Head of caudate nucleus (tissue), 42 donors: Measurements from ENCODE around the gene MIXL1.
"Not testable (repeated sequence)": the region's sequence is repeated elsewhere in the genome, so short reads cannot be mapped to it uniquely, and the experiment has no call there.

Source experiments
- DNase-seq, 42 donors: peaks; one replicate each; pipeline versions ENCODE4 v3.0.0 to v3.0.0-alpha.2; 2020 to 2021; ENCODE audit warnings: mixed read lengths in 7 of 42
- intact Hi-C: fragments of 100-400 bp; cut with DNase I; formaldehyde crosslinking; loops from one replicate; pipeline ENCODE4 v1.15.0; 2022

Gene MIXL1

DNA sequence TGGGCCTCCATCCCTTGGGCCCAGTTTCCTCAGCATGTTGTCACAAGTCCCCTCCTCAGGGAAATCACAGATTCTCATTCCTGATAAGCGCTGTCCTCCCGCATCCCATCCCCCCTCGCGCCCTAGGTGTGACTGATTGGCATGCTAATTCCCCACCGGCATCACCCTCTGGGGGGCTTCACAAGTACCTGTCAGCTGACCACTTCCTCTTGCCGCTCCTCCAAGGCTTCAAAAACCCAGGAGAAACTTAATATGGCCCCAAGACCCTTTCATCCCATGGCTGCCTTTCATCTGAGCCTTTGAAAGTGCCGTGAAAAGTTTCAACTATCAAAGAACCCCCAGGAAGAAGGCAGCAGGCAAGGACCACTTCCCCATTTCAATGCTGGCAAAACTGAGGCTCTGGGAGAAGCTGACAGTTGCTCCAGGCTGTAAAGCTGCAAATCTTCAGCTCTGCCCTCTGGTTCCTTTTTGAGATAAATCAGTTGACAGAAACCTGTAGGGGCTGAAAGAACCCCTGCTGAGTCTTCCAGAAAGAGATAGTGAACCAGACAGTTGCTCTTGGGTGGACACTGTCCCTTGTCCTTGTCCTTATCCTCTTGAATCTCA is 12.8 kb upstream of the MIXL1 start:
- intact Hi-C loops, result no loop called here
- no peak for DNase-seq

DNA sequence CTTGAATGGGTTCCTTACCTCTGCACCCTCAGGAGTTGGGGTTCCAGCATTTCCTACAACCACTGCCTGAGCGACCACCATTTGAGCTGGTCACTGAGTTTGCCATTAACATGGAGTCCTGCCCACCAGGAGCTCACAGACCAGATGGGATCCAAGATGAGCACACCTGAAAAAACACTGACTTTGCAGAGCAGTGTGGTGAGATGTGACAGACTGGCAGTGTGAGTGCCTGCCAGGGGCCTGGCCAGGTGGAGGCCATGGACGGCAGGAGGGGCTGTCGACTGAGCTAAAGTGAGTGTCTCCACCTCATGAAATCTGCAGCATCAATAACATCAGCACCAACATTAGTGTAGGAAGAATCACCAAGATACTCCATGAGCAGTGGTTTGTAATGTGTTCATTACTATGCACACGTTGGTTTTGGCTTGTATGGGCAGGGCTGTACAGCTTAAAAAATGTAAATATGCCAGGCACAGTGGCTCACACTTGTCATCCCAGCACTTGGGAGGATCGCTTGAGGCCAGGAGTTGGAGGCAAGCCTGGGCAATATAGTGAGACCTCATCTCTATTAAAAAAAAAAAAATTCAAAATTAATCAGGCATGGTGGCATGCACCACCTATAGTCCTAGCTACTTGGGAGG is 12.2 kb upstream of the MIXL1 start:
- intact Hi-C loops, result no loop called here
- DNase-seq, result no peak

DNA sequence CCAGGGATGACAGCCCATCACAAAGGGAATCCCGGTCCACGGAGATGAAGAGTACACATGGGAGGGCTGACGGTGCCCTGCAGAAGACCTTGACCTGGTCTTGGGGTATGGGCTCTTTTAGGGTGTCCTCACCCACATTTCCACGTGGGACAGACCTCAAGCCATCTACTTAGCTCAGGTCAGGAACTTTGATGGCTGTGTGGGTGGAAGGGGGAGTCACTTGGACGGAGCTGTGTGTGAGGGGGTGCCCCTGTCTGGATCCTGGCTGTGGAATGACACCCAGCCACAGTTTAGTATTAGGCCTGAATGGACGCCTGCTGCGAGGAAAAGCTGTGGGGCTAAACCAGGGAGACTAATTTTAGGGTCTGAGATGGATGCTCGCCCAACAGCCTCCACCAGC is 10.9 kb upstream of the MIXL1 start:
- no peak for DNase-seq
- intact Hi-C loops, result no loop called here

DNA sequence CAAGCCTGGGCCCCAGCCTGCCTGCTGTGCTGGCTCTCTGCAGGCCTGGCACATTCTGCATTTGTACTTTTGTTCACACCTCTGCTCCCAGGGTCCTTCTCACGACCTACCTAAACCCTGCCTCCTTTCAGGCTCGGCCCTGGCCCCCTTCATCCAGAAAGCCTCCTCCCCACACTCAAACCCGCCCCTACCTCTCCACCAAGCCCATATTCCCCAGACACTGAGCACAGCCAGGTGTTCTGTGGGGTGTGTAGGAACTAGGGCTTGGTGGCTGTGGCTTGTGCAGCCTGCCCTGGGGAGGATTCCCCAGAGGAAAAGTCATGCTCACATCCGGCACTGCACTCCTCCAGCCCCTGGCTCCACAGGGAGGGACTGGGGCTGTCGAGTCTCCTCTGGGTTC is 8.2 kb upstream of the MIXL1 start:
- intact Hi-C loops, result no loop called here
- DNase-seq, result no peak

DNA sequence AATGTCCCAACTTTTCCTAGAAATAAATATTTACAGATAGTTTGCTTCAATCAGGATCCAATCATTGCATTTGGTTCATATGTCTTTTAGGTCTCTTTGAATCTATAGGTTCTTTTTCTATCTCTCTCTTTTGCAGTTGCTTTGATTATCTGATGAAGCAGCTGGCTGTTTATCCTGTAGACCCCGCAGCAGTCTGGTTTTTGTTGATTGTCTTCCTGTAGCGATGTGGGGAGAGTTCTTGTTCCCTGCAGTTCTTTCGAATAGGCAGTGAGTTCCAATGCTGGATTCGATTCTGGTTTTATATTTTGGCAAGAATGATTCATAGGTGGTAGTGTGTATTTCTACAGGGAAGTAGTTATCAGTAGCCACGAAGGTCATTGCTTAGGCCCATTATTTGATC is 7.4 kb upstream of the MIXL1 start:
- intact Hi-C loops, result no loop called here
- no peak for DNase-seq

DNA sequence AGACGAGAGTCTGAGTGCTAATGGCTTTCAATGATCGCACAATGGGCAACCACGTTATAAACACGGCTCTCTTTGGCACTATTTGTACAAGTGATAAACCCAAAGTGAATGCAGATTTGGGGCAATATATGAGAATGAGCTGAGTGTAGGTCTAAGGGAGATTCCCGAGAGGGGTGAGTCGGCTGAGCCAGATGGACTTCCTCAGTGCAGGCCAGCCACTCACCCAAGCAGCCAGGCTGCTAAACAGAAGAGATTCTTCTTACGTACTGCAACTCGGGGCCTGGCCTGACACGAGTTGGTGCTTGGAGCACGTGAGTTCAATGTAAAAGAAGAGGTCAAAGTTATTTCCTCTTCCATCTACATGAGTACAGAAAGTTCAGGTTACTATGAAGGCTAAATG is 6.2 kb upstream of the MIXL1 start:
- DNase-seq, result no peak
- intact Hi-C loops, result no loop called here

DNA sequence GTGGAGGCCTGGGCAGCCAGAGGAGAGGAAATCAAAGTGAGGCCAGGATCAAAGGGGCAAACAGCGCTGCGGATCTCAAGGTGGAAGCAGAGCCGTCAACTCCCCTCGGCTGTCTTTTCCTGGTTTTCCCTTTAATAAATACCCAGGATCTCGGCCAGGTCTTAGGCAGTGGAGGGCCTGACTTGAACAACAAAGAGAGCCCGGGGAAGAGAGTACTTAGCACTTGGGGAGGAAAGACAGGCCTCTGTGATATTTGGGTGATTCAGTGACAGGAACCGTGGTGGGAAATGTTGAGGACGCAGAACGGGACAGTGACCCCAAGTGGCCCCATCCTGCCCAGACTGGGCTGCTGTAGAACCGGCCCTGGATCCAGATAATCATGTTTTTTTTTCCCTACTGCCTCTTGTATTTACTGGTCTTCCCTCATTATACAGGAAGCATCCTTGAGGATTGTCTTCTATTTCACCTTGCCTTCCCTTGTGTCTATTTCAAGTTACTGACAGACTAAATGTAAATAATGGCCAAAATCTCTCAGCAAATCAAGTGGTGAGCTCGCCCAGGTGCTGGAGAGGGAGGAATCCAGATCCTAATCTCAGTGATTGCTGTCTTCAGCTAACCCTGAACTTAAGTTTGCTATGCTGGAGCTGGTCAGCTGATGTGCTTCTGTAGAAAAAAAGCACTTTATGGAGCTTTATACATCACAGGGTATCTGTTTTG is 2.8 kb upstream of the MIXL1 start:
- intact Hi-C loops, result no loop called here
- no peak for DNase-seq

DNA sequence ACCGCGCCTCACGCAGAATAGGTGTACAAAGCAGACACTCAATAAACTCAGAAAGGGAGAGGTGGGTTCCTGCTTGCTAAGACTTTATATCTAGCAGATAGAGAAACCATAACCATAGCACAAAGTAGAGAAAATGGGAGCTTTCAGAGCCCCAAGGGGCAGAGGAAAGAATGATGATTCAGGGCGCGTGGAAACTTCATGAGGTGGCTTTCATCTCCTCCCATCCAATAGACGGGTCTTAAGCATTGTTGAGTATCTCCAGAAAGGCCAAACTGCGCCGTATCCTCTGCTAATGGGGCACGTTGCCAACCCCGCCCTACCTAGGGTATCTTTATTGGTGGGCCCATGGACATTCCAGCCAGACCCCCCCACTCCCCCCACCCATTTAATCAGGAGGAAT is 778 bp upstream of the MIXL1 start:
- no peak for DNase-seq
- intact Hi-C loops, result no loop called here

DNA sequence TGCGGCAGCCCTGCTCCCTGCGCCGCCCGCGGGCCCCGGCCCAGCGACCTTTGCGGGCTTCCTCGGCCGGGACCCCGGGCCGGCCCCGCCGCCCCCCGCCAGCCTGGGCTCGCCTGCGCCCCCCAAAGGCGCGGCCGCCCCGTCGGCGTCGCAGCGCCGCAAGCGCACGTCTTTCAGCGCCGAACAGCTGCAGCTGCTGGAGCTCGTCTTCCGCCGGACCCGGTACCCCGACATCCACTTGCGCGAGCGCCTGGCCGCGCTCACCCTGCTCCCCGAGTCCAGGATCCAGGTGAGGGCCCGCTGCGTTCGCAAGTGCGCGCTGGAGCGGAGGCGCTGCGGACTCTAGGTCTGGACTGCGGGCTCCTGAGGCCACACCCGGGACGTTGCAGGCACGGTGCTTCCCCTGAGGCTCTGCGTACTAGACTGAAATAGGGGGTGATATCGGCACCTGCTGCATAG is 351 bp downstream of the MIXL1 start:
- intact Hi-C loops, result no loop called here
- no peak for DNase-seq

DNA sequence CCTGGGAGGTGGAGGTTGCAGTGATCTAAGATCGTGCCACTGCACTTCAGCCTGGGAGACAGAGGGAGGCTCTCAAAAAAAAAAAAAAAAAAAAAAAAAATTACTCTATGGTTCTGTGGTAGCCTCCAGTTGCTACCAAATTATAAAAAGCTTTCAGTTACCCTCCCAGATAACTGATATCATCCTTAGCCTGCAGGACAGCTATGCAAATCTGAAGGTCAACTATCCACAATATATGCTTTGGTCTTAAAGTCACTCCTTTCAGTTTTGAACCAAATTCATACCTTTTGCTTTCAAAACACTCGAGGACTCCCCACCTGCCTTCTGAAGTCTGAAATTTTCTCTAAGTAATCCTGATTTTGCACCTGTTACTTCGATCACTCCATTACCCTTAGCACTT is 3.1 kb downstream of the MIXL1 start:
- no peak for DNase-seq
- intact Hi-C loops, result no loop called here

DNA sequence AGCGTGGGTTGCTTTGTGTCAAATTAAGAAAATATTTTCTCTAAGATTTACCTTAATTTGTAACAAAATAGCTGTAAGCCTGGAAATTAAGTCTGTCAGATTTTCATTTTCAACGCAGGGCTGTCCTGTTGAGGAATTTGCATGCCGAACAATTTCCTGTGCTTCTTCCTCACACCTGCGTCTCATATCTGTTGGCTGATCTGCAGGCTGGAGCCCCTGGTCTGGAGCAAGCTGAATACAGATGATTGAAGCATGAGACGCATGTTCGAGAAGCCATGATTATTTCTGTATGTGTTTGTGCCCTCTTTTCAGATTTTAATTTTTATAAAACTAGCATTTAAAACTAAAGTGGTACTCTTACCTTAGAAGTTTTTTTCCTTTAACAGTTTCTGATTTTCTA is 9.8 kb downstream of the MIXL1 start:
- no peak for DNase-seq
- intact Hi-C loops, result no loop called here

DNA sequence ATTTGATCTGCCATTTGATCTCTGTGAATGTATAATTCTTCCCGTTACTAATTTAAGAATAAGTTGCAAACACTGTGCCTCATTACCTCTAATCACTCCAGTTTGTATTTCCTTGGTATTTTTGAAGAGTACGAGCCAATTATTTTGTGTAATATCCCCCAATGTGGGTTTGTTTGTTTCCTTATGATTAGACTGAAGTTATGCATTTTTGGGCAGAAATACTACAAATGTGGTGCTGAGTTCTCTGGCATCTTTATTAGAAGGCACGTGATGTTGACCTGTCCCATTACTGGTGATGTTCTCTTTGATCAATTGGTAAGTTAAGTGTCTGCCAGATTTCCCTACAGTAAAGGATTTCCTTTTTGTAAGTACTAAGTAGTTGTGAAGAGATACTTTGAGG is 10.3 kb downstream of the MIXL1 start:
- intact Hi-C loops, result no loop called here
- DNase-seq, result no peak

DNA sequence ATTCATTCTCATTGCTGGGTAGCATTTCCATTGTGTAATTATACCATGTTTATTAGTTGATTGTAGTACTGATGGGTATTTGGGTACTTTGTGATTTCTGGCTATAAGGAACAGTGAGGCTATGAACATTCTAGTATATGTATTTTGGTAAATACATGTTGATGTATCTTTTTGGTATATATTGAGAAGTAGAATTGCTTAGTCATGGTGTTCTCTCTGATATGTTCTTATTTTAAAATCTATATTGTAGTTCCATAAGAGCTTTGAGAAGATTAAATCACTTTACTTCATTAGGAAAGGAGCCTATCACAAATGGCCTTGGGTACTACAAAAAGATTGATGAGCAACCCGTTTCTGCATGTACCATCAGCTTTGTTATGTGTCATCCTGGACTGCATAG is 13.4 kb downstream of the MIXL1 start:
- intact Hi-C loops, result no loop called here
- DNase-seq, result no peak

DNA sequence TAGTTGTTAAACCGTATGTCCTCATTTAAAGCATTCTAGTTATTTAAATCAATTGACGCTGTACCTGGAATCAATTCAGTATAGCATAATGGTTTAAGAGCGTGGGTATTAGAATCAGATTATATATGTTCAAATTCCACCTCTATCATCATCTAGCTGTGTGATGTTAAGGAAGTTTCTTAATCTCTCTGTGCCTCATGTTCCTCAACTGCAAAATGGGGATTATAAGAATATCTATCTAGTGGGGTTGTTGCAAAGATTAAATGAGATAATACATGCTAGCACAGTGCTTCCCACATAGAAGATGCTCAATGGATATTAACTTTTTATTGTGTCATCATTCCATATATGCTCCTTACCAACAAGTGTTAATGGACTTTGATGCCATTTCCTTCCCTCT is 16.0 kb downstream of the MIXL1 start:
- intact Hi-C loops, result no loop called here
- DNase-seq, result no peak

DNA sequence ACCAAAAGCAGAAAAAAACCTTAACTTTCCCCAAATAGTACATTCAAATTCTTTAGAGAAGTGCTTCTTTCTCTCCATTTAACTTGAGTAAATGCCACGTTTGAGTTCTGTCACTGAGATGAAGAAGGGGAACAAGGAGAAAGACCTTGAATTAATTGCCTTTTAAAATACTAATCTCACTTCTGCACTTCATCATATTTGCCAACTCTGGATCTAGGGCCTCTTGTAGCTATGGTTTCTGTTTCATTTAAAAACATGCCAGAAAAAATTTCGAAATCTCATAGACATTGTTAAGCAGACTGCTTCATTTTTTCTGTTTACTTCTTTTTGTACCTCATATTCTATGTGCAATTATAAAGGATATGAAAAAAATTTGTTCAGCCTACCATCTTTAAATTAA is 24.6 kb downstream of the MIXL1 start:
- intact Hi-C loops, result no loop called here
- DNase-seq, result no peak

DNA sequence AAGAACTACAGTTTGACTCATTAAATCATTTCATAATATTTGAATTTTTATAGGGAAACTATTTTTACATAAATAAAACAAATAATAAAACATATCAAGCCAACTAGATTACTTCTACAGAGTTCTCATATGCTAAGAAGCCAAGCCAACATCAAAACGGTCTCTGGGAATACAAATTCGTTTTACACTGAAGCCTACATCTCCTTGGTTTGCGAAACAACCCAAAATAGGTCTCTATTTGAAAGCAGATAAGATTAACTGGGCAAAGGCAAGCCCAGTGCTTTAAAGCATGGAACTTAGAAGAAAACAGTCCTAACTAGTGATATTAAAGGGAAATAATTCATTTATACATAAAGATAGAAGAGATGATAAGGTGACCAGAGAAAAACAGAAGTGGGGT is 25.3 kb downstream of the MIXL1 start:
- intact Hi-C loops, result no loop called here
- DNase-seq, result no peak

DNA sequence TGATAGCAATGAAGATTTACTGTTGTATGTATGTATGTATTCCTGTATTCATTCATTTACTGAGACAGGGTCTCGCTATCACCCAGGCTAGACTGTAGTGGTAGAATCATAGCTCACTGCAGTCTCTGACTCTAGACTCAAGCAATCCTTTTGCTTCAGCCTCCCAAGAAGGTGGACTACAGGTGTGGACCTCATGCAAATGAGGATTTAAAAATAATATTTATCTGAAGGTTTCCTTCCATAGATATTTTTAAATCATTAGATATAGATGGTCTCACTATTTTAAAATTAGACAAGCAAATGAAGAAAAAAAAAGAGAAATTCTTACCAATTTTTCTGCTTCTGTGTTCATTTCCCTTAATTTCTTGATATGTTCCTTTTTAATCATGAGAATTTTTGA is 27.0 kb downstream of the MIXL1 start:
- intact Hi-C loops, result no loop called here
- DNase-seq, result no peak

DNA sequence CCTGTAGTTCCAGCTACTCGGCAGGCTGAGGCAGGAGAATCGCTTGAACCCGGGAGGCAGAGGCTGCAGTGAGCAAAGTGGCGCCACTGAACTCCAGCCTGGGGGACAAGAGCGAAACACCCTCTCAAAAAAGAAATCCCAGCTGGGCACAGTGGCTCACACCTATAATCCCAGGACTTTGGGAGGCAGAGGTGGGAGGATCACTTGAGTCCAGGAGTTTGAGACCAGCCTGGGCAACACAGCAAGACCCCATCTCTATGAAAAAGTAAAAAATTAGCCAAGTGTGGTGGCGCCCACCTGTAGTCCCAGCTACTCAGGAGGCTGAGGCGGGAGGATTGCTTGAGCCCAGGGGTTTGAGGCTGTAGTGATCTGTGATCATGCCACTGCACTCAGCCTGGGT is 29.4 kb downstream of the MIXL1 start:
- DNase-seq, intact Hi-C loops: not testable (repeated sequence)

DNA sequence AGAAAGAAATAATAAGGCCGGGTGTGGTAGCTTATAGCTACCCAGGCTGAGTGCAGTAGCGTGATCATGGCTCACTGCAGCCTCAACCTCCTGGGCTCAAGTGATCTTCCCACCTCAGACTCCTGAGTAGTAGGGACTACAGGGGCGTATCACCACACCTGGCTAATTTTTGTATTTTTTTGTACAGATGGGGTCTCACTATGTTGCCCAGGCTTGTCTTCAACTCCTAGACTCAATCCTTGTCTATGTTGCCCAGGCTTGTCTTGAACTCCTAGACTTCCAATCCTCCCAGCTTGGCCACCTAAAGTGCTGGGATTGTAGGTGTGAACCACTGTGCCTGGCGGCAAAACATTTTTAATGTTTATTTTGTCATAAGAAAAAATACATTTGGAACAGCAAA is 30.5 kb downstream of the MIXL1 start:
- no peak for DNase-seq

DNA sequence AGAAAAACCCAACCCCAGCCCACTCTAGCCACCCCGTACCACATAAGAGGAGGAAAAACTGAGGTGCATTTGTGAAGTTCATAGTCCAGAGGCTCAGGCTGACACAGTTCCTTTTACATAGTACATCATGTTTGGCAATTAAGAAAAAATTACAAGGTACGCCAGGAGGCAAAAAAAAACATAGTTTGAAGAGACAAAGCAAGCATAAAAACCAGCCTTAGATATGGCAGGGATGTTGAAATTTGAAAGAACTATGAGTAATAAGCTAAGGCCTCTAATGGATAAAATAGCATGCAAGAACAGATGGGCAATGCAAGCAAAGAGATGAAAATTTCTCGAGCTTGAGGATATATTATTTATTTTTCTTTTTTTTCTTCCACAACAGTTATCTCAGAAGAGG is 31.9 kb downstream of the MIXL1 start:
- intact Hi-C loops, result no loop called here
- DNase-seq, result no peak

More for the DNA sequence above, 30.5 kb downstream of the MIXL1 start:
- intact Hi-C loops, result no loop called here

DNA sequence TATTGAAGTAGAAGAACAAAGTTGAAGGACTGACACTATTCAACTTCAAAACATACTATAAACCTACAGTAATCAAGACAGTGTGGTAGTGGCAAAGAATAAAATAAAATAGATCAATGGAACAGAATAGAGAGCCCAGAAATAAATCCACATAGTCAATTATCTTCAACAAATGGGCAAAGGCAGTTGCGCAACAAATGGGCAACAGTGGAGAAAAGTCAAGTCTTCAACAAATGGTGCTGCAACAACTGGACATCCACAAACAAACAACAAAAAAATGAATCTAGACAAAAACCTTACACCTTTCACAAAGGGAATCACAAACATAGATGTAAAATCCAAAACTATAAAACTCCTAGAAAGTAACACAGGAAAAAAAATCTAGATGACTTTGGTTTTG is 38.4 kb downstream of the MIXL1 start:
- intact Hi-C loops, result no loop called here
- DNase-seq, result no peak
